Measurements from ENCODE around the gene GPRC5D. TPM values are rescaled to one million over a fixed set of nuclear protein-coding genes. Genes with fewer than 3 reads are reported as not detected.

The GPRC5D gene
- total RNA-seq, 1 experiment from 2014 or later, result not detected

DNA sequence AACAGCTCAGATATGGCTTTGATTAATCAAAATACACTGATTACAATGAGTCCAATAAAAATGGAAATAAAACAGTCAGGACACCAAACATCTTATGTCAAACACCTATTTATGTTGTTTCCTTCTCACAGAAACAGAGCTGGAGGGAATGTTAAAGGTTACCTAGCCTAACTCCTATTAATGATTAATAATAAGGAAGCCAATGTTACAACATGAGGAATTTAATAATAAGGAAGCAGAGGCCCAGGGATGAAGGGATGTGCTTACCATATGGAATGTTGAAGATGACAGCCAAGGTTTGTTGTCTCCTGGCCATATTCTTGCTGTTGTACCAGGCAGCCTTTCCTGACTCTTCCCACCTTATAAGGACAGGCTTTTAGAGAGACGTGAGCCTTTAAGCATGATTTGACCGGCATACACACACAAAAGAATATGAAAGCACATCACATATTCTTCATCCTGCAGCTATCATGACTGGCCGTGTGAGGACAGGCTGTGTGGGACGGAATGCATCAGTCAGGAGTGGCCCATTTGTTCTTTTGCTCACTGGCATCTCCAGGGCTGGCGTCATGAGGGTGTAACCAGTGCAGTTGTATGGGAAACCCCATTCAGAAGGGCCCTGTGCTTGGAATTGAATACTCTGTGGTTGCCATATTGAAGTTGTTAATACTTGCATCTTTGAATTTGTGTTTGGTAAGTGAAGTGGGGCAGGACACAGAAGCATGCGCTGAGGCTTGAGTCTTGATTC is 3.1 kb upstream of the GPRC5D start:
- Histone ChIP-seq H3K36me3 (no peaks in the 10 kb centered on the region), H3K4me3 (no peak overlapping the region), H3K27me3 (no peaks in the 10 kb centered on the region), H3K9me3 (no peaks in the 10 kb centered on the region)
- no peak for DNase-seq

DNA sequence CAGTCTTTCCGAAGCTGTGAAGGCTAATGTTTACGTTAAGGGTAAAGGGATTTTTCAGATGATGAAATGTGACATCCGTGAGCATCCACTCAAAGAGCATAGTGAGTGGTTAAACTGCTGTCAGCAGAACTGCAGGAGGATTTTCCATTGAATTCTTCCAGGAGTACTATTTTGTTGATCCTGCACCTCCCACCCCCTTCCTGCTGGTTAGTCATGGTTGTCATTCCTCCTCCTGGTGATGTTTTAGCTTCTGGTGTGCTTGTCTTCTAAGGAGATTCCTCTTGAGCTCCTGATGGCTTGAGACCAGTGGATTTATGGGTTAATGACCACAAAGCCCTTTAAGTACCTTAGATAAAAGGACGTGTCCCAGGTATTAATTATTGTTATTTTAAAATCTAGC is 2.4 kb upstream of the GPRC5D start:
- H3K4me3 ChIP-seq, result no peak overlapping the region
- H3K9me3 ChIP-seq, result no peaks in the 10 kb centered on the region
- no peaks in the 10 kb centered on the region for H3K27me3 ChIP-seq
- H3K36me3 ChIP-seq, result no peaks in the 10 kb centered on the region
- no peak for DNase-seq

DNA sequence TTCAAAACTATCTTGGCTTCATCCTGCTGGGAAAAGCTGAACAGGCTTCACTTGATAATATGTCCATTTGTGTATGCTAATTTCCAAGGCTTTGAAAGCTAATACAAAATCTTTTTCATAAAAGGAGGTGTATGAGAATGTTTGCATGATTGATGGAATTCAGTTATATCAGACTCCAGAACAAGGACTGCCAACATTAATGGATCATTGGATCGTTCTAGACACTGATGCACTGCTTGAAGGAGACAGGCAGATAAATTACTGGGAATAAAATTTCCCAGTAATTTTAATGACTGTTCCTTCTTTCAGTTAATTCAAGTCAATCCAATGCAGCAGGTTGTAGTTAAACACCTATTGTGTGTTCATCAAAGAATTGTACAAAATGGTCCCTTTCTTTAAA is 466 bp downstream of the GPRC5D start:
- DNase-seq, result no peak
- no peaks in the 10 kb centered on the region for H3K9me3 ChIP-seq
- no peak overlapping the region for H3K4me3 ChIP-seq
- H3K36me3 ChIP-seq, result no peaks in the 10 kb centered on the region
- H3K27me3 ChIP-seq, result no peaks in the 10 kb centered on the region

DNA sequence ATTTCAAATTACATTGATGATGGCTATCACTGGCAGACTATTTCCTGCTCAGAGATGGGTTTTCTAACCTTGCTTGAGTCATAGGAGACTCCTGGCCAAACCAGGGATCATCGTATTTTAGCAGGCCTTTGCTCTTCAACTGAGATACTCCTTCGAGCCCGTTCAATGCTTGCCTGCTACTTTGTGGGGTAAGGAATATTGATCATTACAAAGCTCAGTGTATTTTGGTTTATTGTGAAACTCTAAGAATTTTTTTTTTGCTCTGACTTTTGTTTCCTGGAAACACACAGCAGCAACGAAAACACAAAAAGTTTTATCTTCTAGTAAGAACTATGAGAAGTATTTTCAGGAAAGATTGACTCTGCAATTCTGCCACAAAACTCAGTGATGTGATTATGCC is 4.1 kb downstream of the GPRC5D start:
- Histone ChIP-seq H3K27me3 (no peaks in the 10 kb centered on the region), H3K9me3 (no peaks in the 10 kb centered on the region), H3K36me3 (no peaks in the 10 kb centered on the region), H3K4me3 (no peak overlapping the region)
- DNase-seq, result no peak

DNA sequence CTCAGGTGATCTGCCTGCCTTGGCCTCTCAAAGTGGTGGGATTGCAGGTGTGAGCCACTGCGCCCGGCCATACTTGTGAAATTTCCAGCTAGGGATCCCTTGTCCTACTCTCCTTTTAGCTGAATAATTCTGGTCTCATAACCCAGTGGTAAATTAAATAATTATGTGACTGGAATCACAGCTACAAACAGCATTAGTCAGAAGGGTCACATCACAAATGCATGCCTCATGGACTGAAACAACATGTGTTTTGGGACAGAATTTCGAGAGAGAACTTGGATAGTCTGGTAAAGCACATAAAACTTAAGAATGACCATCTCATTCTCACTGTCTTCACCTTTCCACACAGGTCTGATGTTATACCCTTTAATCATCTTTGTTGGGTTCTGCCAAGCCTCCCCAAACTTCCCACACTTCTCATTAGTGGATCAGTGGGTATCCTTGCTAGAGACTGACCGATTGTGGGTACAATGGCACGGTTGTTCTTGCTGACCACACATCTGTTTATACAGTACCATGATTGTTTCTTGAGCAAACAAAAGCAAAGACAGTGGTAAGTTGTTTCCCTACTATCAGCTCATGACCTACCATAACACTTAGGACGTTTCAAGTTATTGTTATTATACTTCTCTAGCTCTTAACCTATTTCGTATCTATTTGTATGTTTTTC is 5.1 kb downstream of the GPRC5D start:
- no peak overlapping the region for H3K4me3 ChIP-seq
- no peaks in the 10 kb centered on the region for H3K9me3 ChIP-seq
- DNase-seq, result no peak
- H3K36me3 ChIP-seq, result no peaks in the 10 kb centered on the region
- no peaks in the 10 kb centered on the region for H3K27me3 ChIP-seq

DNA sequence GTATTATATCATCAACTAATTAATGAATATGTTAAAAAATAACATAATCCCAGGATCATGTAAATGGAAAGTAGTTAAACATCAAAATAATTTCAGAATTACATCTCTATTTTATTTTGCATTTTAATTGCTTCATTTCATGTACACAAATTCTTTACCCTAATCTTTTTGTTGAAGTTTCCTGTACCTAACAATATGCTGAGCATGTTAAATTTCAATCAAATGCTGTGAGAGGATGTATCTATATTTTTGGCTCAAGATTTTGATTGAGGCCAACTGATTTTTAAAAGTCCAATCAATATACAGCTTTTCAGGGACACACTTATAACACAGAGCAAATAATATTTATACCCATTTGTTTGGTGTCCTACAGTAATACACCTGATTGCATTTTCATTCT is 6.4 kb downstream of the GPRC5D start:
- H3K27me3 ChIP-seq, result no peaks in the 10 kb centered on the region
- no peak overlapping the region for H3K4me3 ChIP-seq
- H3K36me3 ChIP-seq, result no peaks in the 10 kb centered on the region
- H3K9me3 ChIP-seq, result no peaks in the 10 kb centered on the region
- no peak for DNase-seq

DNA sequence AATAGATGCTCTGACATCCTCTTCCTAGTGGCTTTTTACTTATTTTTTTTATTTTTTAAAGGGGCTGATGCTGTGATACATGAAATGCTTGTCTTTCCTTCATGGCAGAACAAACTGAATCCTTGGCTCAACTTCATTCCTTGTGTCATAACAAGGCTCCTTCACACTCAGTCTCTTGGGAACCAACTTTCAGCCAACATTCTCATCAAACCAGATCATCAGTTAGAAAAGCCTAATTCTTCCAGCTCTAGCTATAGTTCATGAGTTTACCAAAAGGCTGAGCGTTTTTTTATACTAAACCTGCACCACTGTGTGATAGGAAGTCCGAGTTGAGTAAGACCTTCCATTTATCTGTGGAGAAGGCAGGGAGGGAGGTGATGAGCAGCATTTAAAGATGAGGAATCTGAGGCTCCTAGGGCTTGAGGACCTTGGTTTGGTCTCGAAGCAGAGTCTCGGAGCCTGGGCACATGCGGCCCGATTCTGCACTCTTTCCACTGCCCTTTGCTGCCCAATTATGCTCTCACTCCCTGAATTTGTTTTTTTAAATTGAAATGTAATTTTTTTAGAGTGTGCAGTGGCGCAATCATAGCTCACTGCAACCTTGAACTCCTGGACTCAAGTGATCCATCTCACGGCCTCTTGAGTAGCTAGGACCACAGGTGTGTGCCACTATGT is 8.2 kb downstream of the GPRC5D start:
- no peak for DNase-seq
- H3K4me3 ChIP-seq, result no peak overlapping the region
- no peaks in the 10 kb centered on the region for H3K9me3 ChIP-seq
- no peaks in the 10 kb centered on the region for H3K27me3 ChIP-seq
- no peaks in the 10 kb centered on the region for H3K36me3 ChIP-seq

DNA sequence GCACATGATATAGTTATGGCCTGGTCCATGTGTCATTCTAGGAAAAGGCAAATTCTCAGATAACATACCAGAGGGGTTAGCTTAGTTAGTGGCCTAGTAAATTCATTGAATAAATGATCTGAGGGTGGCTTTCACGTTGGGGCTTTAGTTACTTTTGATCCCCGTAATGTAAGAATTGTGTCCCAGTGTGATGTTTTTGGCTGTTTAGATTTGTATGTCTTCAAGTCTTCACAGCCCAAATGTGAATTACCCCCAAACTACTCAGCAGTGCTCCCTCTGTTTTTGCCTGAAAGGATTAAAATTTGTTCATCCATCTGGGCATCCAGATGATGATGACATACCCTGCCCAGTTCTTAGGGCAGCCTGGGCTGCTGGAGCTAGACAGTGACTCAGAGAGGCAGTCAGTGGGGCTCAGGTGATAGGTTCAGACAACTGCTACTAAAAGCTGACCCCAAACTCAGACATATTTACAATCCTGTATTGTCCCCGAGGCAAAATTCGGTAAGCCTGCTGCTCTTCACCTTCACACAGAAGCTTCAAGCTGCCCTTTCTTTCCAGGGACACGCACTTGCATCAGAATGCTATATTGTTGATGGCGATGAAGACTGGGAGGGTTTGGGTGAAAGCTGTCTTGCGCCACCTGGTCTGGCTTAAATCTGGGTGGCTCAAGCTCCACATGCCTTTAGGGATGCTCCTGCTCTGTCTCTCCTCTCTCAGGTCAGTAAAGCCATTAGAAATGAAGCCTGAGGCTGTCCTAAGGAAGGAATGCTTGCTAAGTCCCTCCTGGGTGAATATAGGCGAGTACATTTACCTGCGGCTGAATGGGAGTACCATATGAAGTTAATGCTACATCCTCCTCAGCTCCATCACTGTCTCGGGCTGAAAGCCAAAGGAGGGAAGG is 10.3 kb downstream of the GPRC5D start:
- no peak for DNase-seq
- no peaks in the 10 kb centered on the region for H3K27me3 ChIP-seq
- no peaks in the 10 kb centered on the region for H3K9me3 ChIP-seq
- H3K4me3 ChIP-seq, result no peak overlapping the region
- H3K36me3 ChIP-seq, result no peaks in the 10 kb centered on the region

DNA sequence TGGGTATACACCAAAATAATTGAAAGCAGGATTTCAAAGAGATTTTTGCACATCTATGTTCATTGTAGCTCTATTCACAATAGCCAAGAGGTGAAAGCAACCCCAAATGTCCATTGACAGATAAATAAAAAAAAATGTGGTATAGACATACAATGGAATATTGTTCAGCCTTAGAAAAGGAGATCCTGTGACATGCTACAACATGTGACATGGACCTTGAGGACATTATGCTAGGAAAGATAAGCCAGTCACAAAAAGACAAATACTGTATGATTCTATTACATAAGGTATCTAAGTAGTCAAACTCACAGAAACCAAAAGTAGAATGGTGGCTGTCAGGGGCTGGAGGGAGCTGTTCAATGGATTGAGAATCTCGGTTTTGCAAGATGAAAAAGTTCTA is 12.1 kb downstream of the GPRC5D start:
- Histone ChIP-seq H3K36me3 (no peaks in the 10 kb centered on the region), H3K9me3 (no peaks in the 10 kb centered on the region), H3K4me3 (no peak overlapping the region), H3K27me3 (no peaks in the 10 kb centered on the region)
- DNase-seq, result no peak

DNA sequence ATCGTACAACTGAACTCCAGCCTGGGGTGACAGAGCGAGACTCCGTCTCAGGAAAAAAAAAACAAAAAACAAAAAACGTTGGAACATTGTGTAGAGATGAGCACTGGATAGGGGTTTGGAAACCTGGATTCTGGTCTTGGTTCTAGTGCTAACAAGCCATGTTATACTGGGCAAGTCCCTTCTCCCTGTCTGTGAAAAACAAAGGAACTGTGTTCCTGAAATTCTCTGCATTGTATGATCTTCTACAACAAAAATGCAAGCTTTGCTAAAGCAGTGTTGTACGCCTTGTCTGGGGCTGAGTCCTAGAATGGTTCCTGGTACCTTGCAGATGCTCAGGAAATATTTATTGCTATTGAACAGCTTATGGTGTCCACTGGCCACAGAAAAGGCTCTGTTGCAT is 13.4 kb downstream of the GPRC5D start:
- Histone ChIP-seq H3K27me3 (no peaks in the 10 kb centered on the region), H3K9me3 (no peaks in the 10 kb centered on the region), H3K36me3 (no peaks in the 10 kb centered on the region), H3K4me3 (no peak overlapping the region)
- no peak for DNase-seq

DNA sequence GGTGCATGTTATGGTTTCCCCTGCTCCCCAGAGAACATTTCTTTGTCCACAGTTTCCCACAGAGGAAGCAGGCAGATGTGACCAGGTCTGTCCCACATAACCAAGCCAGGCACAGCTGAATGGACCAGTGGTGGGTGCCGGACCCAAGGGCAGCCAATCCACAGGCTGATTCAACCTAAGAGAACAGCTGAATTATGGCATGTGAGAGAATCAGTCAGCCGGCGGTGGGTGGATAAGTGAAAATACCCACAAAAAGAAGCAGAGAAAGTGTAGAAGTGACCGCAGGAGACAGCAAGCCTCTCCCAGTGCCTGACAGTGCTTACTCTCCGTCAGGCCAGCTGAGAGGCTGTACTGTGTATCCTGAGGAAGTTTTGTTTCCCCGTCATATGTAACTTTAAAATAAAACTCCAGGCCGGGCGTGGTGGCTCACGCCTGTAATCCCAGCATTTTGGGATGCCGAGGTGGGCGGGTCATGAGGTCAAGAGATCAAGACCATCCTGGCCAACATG is 14.9 kb downstream of the GPRC5D start:
- H3K4me3 ChIP-seq, result no peak overlapping the region
- H3K9me3 ChIP-seq, result no peaks in the 10 kb centered on the region
- no peaks in the 10 kb centered on the region for H3K36me3 ChIP-seq
- no peak for DNase-seq
- no peaks in the 10 kb centered on the region for H3K27me3 ChIP-seq

DNA sequence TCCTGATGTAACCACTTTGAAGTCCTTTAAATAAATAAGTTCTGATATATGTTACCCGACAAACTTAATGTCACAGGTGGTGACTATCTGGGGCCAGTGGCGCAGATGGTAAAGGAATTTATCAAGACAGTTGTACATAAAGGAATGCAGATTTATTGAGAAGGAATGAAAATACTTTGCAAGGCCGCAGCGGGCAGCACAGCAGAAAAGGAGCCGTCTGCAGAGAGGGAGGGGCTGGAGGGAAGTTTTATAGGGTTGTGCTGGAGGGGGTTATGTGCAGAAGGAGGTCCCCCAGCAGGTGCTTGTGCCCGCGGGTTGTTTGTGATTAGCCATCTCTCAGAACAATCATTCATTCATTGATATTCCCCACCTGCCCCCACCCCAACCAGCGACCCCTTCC is 17.4 kb downstream of the GPRC5D start:
- Histone ChIP-seq H3K9me3 (no peaks in the 10 kb centered on the region), H3K27me3 (no peaks in the 10 kb centered on the region), H3K4me3 (no peak overlapping the region), H3K36me3 (no peaks in the 10 kb centered on the region)
- DNase-seq, result no peak

DNA sequence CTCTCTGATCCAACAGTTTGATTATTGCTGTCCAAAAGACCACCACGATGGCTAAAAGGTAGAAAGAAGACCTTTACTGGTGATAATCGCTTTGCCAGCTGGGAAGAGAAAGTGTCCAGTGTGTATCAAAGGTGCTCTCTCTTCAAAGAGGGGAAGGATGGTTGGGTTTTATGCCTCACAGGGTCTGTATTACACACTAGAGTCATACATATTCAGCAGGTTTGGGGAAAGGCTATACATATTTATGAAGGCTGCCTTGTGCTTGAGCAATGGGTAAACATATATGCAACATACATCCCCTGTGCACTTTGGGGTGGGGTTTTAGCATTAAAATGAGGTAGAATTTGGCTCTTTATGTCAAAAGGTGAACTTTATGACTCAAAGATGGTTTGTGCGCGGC is 18.2 kb downstream of the GPRC5D start:
- Histone ChIP-seq H3K4me3 (no peak overlapping the region), H3K36me3 (no peaks in the 10 kb centered on the region), H3K27me3 (no peaks in the 10 kb centered on the region), H3K9me3 (no peaks in the 10 kb centered on the region)
- no peak for DNase-seq

DNA sequence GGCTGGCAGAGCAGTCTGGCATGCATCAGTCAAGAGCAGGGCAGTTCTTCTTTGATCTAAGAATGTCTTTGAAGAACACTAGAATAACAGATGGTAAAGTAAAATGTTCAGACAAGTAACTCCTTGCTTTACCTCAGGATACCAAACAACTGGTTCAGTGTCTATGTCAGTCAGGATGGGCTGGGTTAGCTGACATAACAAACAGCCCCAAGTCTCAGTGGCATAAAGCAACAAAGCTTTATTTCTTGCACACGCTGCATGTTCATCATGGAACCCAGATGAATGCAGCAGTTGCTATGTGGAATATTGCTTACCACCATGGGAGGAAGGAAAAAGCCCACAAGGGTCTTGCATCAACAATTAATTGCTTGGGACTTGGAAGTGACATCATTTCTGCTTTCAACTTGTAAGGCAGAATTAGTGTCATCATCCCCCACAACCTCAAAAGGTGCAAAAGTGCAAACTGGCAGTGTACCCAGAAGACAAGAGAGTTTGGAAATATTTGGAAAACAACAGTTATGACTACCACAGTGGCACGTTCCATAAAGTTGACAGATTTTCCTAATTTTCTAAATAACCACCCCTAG is 21.2 kb downstream of the GPRC5D start:
- Histone ChIP-seq H3K9me3 (no peaks in the 10 kb centered on the region), H3K4me3 (no peak overlapping the region), H3K36me3 (no peaks in the 10 kb centered on the region), H3K27me3 (no peaks in the 10 kb centered on the region)
- no peak for DNase-seq

DNA sequence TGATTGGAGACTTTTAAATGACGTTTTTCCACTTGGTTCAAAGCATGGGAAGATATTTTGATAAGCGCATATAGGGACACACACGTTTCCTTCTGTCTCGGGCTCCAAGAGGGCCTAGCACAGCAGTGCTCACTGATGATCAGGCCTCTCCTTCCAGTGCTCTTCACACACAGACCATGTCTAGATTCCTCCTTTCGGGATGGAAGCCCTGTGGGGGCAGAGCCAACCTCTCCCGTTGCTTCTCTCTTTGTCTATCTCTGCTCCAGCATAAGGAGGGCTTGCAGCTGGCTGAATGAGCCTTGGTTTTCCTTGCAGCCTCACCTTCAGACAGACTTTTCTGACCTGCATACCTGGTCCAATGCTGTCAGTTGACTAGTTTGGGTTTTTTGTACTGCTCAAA is 22.3 kb downstream of the GPRC5D start:
- no peaks in the 10 kb centered on the region for H3K9me3 ChIP-seq
- H3K4me3 ChIP-seq, result no peak overlapping the region
- H3K27me3 ChIP-seq, result no peaks in the 10 kb centered on the region
- H3K36me3 ChIP-seq, result no peaks in the 10 kb centered on the region
- DNase-seq, result no peak

DNA sequence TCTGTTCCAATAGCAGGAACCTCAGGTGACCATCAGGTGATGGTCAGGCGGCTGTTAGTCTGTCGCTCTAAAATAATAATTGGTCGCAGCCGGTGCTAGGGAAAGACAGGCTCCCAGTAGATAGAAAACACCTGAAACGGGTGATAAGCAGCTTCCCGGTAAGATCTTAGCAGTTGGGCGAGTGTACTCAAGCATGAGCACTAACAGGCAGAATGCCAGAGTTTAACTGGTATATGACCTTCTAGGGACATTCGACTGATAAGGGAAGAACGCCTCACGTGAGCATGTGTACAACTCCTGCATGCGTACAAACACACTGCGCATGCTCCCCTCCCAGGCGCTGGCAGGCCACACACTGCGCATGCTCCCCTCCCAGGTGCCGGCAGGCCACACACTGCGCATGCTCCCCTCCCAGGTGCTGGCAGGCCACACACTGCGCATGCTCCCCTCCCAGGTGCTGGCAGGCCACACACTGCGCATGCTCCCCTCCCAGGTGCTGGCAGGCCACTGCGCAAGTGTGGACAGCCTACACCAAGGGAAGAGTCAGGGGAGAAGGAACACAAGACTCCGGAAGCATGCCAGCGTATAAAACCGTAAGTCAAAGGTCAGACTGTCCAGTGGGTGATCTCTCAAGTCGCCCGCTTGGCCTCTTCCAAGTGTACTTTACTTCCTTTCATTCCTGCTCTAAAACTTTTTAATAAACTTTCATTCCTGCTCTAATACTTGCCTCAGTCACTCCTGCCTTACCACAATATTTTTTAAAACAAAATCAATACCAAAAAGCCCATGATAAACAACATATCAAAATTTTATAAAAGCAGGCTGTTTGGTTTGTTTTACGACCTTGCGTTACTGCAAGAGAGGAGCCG is 24.5 kb downstream of the GPRC5D start:
- Histone ChIP-seq H3K27me3 (no peaks in the 10 kb centered on the region), H3K9me3 (no peaks in the 10 kb centered on the region), H3K36me3 (no peaks in the 10 kb centered on the region), H3K4me3 (no peak overlapping the region)
- DNase-seq, result no peak
